Coronary artery (tissue), 2 donors: Measurements from ENCODE around the gene UCKL1.

Experiments used
- DNase-seq: peaks from one replicate; pipeline ENCODE4 v3.0.0-alpha.2; 2017; ENCODE audit warnings: low spot score
- H3K27ac ChIP-seq, 2 donors: fragments of 200-600 bp; sonication (generic); one replicate each; pipeline ENCODE4 v1.5.1; 2016 to 2019
- H3K4me3 ChIP-seq: fragments of 200-600 bp; sonication (generic); 2 replicates; pipeline ENCODE4 v1.5.1; 2016; ENCODE audit warnings: mild to moderate bottlenecking, moderate library complexity
- TF ChIP-seq, protein P1 (sequence below): fragments of 200-600 bp; sonication (generic); IDR thresholded peaks from one replicate; pipeline ENCODE4 v1.5.1; 2019; ENCODE audit warnings: antibody characterized with exemption

Gene UCKL1

DNA sequence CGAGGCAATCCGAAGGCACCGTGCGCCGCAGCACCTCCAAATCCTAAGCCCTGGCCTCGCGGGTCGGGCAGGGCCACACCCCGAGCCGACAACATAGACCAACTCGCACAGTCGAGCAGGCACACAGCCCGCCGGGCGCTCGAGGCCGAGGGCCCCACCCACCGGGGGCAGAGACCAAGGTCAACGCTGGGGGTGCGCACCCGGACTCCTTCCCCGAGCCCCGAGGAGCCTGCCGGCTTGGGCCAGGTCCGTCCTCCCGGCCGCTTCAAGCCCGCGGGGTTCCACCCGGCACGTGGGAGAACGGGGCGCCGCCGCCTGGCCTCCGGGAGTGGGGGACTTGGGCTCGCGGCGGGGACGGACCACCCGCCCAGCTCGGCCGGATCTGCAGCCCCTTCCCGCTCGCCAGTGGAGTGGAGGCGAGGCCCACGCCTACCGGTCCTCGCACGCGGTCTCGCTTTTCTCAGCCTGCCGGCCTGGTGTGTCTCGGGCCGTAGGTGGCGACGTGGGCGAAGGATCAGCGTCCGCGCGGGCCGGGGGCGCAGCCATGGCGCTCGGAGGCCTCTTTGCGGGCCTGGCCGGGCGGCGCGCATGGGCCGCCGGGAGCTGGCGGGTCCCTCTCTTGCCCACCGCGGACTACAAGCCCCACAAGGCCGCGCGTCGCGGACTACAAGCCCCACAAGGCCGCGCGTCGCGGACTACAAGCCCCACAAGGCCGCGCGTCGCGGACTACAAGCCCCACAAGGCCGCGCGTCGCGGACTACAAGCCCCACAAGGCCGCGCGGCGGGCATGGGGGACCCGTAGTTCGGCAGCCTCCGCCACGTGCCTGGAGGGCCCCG is at the start of gene UCKL1:
TSS of gene UCKL1 (minus strand) at position 590 of the 837 bp plus-strand sequence. CDS start at position 546, 44 bp downstream.
- H3K4me3 ChIP-seq, result peak within 1 kb of the TSS; percentile 91
- peak; percentile 87 for DNase-seq
- TF ChIP-seq, protein P1, sequence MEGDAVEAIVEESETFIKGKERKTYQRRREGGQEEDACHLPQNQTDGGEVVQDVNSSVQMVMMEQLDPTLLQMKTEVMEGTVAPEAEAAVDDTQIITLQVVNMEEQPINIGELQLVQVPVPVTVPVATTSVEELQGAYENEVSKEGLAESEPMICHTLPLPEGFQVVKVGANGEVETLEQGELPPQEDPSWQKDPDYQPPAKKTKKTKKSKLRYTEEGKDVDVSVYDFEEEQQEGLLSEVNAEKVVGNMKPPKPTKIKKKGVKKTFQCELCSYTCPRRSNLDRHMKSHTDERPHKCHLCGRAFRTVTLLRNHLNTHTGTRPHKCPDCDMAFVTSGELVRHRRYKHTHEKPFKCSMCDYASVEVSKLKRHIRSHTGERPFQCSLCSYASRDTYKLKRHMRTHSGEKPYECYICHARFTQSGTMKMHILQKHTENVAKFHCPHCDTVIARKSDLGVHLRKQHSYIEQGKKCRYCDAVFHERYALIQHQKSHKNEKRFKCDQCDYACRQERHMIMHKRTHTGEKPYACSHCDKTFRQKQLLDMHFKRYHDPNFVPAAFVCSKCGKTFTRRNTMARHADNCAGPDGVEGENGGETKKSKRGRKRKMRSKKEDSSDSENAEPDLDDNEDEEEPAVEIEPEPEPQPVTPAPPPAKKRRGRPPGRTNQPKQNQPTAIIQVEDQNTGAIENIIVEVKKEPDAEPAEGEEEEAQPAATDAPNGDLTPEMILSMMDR, result no peak

DNA sequence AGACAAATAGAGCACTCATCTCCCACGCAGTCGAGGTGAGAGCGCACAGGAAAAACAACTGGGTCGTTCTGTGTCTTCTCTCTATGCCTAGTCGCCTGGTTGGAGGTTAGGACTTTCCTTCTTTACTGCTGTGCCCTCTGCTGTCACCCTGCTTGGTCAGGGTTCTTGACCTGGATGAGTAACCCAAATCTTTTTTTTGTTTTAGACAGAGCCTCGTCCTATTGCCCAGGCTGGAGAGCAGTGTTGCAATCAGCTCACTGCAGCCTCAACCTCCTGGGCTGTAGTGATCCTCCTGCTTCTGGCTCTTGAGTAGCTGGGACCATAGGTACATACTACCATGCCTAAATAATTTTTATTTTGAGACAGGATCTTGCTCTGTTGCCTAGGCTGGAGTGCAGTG is 49.2 kb upstream of the UCKL1 start:
- H3K27ac ChIP-seq, result no peak overlapping the region
- TF ChIP-seq, protein P1, result no peak
- no peak overlapping the region for H3K4me3 ChIP-seq
- no peak for DNase-seq

More for the DNA sequence above, at the start of gene UCKL1:
- H3K27ac ChIP-seq, result peak within 1 kb of the TSS; percentile 90 to 95

DNA sequence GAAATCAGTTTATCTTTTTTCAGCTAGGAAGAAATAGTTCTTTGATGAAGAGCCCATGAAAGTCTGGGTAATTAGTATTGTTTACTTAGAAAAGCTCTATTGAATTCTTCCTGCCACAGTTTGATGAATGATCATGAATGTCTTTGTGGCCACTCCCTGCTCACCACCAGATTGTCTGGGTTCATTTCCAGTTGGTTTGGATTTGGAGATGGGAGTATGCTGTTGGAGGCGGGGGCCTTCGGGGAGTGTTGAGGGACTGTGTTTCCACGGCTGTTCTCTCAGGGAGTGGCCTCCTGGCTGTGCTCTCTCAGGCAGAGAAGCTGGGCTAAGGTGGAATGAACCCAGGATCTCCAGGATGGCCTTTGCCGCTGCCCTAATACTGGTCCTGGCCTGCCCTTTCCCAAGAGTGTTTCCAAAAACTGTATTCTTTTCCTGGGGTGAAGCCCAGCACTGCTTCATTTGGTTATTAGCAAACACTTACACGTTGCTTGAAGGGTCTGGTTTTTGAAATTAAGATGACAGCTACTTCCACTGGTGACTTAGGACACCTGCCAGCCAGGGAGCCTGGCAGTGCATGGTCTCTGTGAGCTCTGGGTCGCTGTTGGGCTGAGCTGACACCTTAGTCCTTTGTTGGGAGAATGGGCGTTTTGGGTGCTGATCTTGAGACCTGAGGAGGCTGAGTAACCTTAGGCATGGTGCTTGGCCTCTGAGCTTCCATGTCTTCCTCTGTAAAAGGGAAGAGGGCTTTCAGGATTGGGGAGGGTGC is 47.9 kb upstream of the UCKL1 start:
- DNase-seq, result no peak
- TF ChIP-seq, protein P1, result no peak
- H3K27ac ChIP-seq, result no peak overlapping the region

DNA sequence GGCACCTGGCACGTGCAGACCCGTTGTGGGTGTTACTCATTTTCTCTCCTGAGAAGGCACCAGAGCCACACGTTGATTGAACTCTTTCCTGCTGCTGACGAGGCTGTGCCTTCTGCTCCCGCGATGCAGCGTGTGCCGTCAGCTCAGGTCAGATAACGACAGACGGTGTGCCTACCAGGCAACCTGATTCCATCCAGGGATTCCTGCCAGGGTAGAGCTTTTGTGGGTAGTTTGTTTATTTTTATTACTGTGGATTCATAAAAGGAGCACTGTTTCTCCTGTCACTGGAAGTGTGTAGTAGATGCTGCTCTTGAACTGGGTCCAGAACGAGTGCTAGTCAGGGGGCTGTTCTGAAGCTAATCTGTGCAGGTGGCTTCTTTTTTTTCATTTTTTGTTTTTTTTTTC is 45.4 kb upstream of the UCKL1 start:
- H3K4me3 ChIP-seq, result no peak overlapping the region
- H3K27ac ChIP-seq, result no peak overlapping the region
- TF ChIP-seq, protein P1, result no peak
- no peak for DNase-seq

More for the DNA sequence above, 47.9 kb upstream of the UCKL1 start:
- H3K4me3 ChIP-seq, result no peak overlapping the region

DNA sequence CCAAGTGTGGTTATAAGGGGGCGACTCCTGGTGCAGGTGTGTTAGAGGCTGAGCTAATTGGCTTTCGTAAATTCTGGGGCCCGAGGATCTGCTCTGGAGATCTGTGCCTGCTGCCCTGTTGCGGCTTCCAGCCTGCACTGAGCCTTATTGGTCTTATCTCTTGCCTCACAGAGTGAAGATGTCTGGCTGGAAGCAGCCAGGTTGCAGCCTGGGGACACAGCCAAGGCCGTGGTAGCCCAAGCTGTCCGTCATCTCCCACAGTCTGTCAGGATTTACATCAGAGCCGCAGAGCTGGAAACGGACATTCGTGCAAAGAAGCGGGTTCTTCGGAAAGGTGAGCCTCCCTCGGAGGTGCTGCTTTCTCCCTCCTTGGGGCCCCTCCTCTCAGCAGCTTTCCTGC is 44.7 kb upstream of the UCKL1 start:
- TF ChIP-seq, protein P1, result no peak
- DNase-seq, result no peak
- no peak overlapping the region for H3K4me3 ChIP-seq
- no peak overlapping the region for H3K27ac ChIP-seq

DNA sequence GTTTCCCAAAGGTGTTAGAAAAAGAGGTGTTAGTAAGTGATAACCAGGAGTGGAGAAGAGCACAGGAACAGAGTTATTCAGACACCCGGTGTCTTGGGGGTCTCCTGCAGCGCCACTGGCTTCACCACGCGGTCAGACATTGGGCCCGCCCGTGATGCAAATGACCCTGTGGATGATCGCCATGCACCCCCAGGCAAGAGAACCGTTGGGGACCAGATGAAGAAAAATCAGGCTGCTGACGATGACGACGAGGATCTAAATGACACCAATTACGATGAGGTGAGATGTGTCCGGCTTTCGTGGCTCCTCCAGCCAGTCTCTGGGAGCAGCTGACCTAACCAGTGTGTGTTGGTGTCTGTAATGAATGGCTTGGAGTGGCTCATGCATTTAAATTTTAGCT is 26.7 kb upstream of the UCKL1 start:
- Histone ChIP-seq H3K27ac (no peak overlapping the region), H3K4me3 (no peak overlapping the region)
- TF ChIP-seq, protein P1, result no peak

More for the DNA sequence above, 26.7 kb upstream of the UCKL1 start:
- no peak for DNase-seq
